Endometrial microvascular endothelial cells (primary cell): ENCODE data around the gene RFC5. TPM values are rescaled to one million over a fixed set of nuclear protein-coding genes. Genes with fewer than 3 reads are reported as not detected.
"Not testable (repeated sequence)": the region's sequence is repeated elsewhere in the genome, so short reads cannot be mapped to it uniquely, and the experiment has no call there.

ENCODE experiments used
- in situ Hi-C: cut with HindIII; loops from 2 replicates; pipeline ENCODE4 v1.10.0; 2017; ENCODE audit warnings: low sequenced_read_pairs, low pct_unique_long_range_greater_than_20kb; ENCODE audit errors: inconsistent ontology term
- total RNA-seq: library from RNA; depleted of rRNA; stranded (reverse); fragments of >200 nt; gene quantifications from one replicate; pipeline ENCODE4 v1.2.3, GENCODE V29; 2015; ENCODE audit errors: inconsistent ontology term

Gene RFC5
- total RNA-seq, 1 donor from 2014 or later, result 28.1 TPM

- in situ Hi-C loops, result no loop called here
These were observed 4.5 kb upstream of the RFC5 start for GRCh38 chr12:118011961-118012360.

DNA sequence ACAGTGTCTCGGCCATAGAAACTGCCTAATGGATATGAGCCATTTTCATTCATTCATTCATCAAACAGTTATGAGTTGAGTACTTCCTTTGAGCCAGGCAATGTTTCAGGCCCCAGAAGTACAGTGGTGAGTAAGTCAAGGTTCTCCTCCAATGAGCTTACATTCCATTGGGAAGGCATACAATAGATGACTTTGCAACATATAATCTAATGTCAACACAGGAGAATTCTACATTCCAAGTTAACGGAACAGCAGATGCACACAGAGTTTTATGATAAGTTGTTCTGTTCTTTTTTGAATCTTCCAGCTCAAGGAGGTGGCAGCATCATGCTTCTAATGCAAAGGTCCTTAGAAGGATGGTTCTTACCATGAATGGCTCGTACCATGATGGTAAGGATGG is 3.2 kb upstream of the RFC5 start:
- in situ Hi-C loops, result no loop called here

- in situ Hi-C loops, result no loop called here
These were observed 1.2 kb upstream of the RFC5 start for GRCh38 chr12:118015306-118015705.

DNA sequence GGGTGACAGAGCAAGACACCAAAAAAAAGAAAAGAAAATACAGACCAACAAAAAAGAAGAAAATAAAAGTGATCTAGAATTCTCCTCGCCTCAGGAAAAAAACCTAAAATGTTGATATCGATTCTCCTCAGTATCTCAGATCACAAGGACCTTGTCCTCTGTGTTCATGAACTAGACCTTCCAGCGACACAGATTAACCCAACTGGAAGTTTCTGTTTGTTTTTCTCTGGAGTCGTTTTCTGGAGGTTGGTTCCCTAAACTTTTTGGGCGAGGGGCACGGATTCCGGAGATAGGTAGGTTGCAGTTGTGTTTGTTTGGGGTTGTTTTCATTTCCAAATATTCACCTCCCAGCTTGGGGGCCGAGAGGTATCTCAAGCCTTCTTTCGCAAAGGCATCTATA is 559 bp upstream of the RFC5 start:
- in situ Hi-C loops, result no loop called here

GRCh38 chr12:118017926-118018325 is 1.4 kb downstream of the RFC5 start:
- in situ Hi-C loops, result no loop called here

- in situ Hi-C loops, result no loop called here
These were observed 3.5 kb downstream of the RFC5 start for GRCh38 chr12:118020036-118020435.

GRCh38 chr12:118022097-118022727 is 5.7 kb downstream of the RFC5 start:
- in situ Hi-C loops, result not testable (repeated sequence)

- in situ Hi-C loops, result no loop called here
These were observed 6.2 kb downstream of the RFC5 start for GRCh38 chr12:118022728-118023109.

DNA sequence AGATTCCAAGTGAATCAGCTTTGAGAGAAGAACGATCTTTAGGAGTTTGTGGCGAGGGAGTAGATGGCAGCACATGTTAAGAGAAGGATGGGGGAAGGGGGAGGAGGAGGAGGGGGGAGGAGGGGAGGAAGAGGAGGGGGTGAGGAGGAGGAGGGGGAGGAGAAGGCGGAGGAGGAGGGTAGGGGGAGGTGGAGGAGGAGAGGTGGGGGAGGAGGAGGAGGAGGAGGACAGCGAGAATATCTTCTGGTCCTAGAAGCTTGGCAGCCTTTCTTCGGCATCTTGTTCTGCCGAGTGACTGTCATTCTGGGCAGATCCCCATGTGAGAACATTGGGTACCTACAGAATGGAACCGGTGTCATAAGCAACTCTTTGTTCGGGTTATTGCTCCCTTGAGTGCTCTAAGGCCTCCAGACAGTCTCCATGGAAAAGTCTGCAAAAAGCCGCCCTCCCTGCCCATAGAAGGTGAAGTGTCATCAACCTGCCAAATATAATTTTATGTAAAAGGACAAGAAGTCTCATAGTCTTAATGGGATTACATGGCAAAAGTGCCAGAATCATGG is 6.9 kb downstream of the RFC5 start:
- in situ Hi-C loops, result no loop called here

DNA sequence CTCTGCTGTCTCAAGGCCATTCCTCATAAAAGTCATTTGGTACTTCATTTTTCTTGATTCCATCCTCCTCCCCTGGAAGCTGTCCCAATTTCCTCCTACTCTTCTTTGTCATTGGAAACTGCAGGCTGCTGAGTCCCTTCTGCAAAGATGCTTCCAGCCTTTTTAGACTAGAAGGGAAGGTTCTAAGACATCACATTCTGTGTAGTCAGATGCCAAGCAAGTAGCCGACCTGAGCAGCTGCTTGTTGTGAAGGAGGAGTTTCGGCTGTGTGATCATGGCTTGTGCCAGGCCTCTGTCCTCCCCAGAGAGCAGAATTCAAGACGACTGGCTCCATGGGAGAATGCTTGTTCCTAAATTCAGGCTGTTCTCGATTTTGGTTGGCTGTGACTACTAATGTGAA is 8.7 kb downstream of the RFC5 start:
- in situ Hi-C loops, result no loop called here

DNA sequence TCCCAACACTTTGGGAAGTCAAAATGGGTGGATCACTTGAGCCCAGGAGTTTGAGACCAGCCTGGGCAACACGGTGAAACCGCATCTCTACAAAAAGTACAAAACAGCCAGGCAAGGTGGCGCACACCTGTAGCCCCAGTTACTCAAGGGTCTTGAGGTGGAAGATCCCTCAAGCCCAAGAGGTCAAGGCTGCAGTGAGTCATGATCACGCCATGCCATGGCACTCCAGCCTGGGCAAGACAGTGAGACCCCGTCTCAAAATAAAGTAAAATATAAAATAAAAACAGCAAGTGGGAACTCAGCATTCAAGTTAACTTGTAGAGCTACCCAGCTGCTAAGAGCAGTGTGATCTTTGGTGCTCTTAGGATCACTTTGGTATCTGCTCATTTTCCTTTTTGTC is 12.7 kb downstream of the RFC5 start:
- in situ Hi-C loops, result no loop called here

DNA sequence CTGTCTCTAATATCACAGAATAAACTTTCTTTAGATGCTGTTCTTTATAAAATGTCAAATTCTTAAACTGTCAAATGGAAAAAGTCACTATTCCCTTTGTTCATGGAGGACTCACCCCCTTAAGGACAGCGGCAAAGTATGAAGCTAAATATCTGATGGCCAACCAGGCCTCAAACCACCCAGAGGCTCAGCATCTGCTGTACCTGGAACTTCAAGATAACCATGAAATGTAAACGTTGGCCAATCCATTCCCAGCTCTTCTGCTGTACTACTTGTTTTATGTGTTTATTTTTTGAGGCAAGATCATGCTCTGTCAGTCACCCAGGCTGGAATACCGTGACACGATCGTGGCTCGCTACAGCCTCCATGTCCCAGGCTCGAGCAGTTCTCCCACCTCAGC is 15.7 kb downstream of the RFC5 start:
- in situ Hi-C loops, result no loop called here

GRCh38 chr12:118033323-118033722 is 16.8 kb downstream of the RFC5 start:
- in situ Hi-C loops, result no loop called here

- in situ Hi-C loops, result no loop called here
These were observed 17.4 kb downstream of the RFC5 start for GRCh38 chr12:118033902-118034301.

DNA sequence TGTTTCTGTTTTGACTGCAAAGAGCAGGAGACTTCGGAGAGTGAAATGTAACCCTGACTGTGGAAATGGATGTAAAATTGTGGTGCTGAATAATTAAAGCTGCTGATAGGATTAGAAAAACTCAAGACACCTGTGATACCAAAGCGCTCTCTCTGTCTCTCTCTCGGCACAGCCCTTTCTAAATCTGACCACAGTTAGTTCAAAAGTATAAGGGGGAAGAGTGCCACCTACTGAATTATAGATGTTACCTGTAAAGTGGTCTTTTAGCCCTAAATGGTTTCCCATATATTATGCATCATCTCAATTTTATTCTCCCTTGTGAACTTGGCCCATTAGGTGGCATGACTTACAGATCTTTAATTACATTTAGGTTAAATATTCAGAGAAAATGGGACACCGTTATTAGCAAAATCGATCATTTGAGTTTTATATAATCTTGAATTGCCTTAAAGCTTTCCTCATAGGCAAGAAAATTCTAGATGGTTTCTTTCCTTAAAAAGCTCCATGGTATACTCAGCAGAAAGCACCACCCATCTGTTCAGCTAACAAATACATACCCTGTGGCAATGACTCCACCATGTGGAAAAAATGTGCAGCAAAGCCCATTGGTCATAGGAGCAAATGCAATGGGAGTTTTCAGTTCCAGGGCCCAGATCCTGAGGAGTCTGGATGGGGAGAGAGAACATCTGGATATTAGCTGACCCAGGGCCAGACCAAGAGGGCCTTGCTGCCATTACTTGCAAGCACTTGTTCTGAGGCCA is 18.1 kb downstream of the RFC5 start:
- in situ Hi-C loops, result no loop called here

- in situ Hi-C loops, result no loop called here
These were observed 18.9 kb downstream of the RFC5 start for GRCh38 chr12:118035190-118036041.

DNA sequence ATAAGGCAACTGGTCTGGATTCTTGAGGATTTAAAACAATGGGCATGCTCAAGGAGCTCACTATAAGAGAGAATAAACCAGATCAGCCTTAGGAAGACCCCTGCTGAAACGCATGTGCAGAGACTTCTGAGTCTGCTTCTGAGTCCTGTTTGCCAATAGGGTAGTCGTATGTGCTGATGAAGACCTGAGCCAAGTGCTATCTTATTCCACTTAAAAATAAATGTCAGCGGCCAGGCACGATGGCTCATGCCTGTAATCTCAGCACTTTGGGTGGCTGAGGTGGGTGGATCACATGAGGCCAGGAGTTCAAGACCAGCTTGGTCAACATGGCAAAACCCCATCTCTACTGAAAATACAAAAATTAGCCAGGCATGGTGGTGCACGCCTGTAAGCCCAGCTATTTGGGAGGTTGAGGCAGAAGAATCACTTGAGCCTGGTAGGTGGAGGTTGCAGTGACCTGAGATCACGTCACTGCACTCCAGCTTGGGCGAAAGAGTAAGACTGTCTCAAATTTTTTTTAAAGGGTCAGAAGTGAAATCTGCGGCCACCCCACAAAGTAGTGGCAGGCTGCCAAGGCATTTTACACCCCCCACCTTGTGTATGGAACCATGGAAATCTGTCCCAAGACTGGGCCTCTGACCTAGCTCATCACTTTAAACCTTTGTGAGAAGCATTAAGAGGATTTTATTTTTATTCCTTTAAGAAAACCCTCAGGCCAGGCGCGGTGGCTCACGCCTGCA is 20.3 kb downstream of the RFC5 start:
- in situ Hi-C loops, result no loop called here

DNA sequence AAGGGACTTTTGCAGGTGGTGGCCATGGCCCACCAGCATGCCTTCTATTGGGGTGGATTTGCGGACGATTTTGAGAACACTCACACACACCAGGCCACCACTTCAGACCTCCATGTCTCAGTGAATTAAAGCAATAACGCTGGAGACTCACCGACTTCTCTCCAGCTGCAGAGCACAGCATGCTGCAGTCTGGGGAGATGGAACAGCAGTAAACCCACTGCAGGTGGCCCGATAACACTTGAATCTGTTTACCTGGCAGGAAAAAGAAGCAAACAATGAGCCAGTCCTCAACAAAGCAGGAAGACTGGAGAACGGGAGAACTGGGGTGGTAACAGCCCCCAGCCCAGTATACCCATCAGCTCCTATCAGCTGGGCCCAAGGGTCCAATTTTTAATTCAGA is 21.6 kb downstream of the RFC5 start:
- in situ Hi-C loops, result no loop called here

GRCh38 chr12:118042091-118042490 is 25.6 kb downstream of the RFC5 start:
- in situ Hi-C loops, result no loop called here
